D721Med (cell line): ENCODE results near the gene POLR2M.

Experiments
- DNase-seq: peaks from one replicate; pipeline ENCODE4 v3.0.0; 2011; ENCODE audit warnings: low spot score; ENCODE audit not compliant: insufficient read length
- FAIRE-seq: peaks from 2 replicates; lab custom pipeline; 2011; peaks lifted over from hg19 to GRCh38; lab: Jason Lieb, UNC
- CTCF ChIP-seq: IDR thresholded peaks from 2 replicates; pipeline ENCODE4 v1.5.1; 2012; ENCODE audit warnings: mild to moderate bottlenecking, control low read depth; ENCODE audit not compliant: insufficient read depth; ENCODE audit errors: missing control alignments

POLR2M gene

DNA sequence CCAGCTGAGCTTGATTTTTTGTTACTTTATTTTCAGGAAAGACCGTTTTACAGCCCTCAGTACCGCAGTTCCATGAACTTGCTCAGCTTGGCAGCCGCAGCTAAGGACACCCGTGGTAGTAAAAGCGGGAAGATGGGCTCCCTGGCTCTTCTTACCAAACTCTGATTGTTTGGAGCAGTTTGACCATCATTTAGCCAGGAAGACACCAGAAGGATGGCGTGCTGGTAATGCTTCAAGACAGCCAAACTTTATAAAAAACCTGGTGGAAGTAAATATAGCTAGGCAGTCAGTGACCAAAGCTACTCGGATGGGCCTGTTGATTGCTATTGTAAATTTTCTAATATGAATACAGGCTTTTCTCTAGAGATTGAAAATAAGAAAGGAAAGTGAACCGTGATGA, 28.9 kb downstream of the POLR2M start:
- no peak for FAIRE-seq
- DNase-seq = no peak
- no peak for TF ChIP-seq CTCF

GRCh38 chr15:57735891-57736290, 29.4 kb downstream of the POLR2M start:
- no peak for FAIRE-seq
- no peak for DNase-seq
- TF ChIP-seq CTCF = no peak

DNA sequence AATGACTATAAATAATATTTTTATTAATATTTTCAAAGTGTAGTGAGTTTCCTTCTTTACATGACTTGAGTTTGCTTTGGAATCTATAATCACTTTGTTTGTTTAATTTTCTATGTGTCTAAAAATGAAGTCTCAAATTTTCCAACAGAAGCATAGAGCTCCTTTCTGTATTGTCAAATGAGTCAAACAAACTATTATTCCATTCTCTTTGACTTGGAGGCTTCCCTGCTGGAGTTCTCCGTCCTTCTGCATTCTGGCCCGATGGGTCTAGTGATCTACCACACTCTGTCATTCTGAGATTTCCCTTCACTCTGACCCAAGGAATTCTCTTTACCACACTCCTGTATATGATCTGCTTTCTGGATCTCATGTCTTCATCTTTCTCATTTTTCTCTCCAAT, 30.1 kb downstream of the POLR2M start:
- no peak for FAIRE-seq
- TF ChIP-seq CTCF = no peak
- DNase-seq = no peak

DNA sequence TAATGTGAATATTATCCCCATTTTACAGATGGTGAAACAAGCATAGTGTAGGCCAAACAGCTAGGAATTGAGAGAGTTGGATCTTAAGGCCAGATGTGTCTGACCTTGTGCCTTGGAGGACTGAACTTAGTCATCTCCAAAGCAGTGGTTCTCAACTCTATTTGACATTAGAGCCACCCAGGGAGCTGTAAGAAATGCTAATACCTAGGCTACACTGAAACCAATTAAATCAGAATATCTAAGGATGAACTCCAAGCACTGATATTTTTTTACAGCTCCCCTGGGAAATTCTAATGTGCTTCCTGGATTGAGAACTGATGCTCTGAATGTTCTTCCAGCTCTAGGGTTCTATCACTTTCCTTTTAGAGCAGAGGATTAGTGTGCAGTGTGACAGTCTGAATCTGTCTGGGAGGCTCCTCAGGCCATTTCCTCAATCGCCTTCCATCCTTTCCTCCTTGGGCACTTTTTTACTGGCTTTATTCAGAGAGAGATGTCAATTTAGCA, 32.3 kb downstream of the POLR2M start:
- DNase-seq (no peak), FAIRE-seq (no peak)
- no peak for TF ChIP-seq CTCF

- FAIRE-seq = no peak
- TF ChIP-seq CTCF = no peak
- no peak for DNase-seq
Measured at GRCh38 chr15:57740048-57740447, 33.5 kb downstream of the POLR2M start.

- FAIRE-seq (no peak), DNase-seq (no peak)
- no peak for TF ChIP-seq CTCF
Measured at GRCh38 chr15:57741089-57741488, 34.6 kb downstream of the POLR2M start.

DNA sequence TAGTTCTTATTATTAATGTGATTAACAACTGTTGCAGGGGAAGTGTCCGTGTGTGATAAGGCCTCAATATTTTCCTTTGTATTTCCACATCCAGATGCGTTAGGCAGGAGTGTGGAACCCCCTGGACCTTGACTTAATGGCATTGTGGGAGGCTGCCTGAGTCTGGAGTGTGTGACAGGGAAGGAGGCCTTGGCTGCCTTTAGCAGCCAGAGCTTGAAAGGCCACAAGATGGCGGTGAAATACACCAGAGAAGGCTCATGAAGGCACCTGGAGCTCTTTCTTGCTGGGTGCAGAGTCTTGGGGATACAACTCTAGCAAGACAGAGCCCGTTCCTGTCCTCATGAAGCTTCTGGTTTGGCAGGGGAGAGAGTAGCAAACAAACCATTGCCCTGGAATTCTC, 36.9 kb downstream of the POLR2M start:
- peak; percentile 26 for TF ChIP-seq CTCF
- FAIRE-seq (no peak), DNase-seq (no peak)
